HepG2 (cell line): ENCODE measurements around the gene NUAK2. TPM values are rescaled to one million over a fixed set of nuclear protein-coding genes. Genes with fewer than 3 reads are reported as not detected.

Experiments
- ATAC-seq: fragments of 200-7000 bp; cut with Tn5 transposase; 3 replicates; pipeline ENCODE4 v1.9.1; 2020; ENCODE audit warnings: mild to moderate bottlenecking, moderate library complexity
- BruUV-seq: library from RNA; stranded (reverse); fragments of 400-500 nt; replicated peaks from 2 replicates; lab custom pipeline; 2021; lab: Mats Ljungman, UMichigan
- CTCF ChIA-PET: fragments of 300-600 bp; formaldehyde crosslinking; extraction: SDS; loops from one replicate; lab custom pipeline; 2021; ENCODE audit warnings: low total read pairs, inconsistent platforms, low intra/inter-chr PET ratio; lab: Yijun Ruan, JAX
- POLR2A ChIA-PET: fragments of 350-600 bp; sonication (Branson Sonifier 250); formaldehyde crosslinking; loops from one replicate; lab custom pipeline; 2020; ENCODE audit warnings: antibody characterized with exemption, inconsistent platforms; lab: Yijun Ruan, JAX
- DNase-seq: peaks from one replicate; pipeline ENCODE4 v3.0.0-alpha.2; 2015; ENCODE audit warnings: low spot score
- FAIRE-seq: peaks from 3 replicates; lab custom pipeline; 2011; peaks lifted over from hg19 to GRCh38; lab: Jason Lieb, UNC
- H2AFZ ChIP-seq: one replicate; pipeline ENCODE4 v1.6.1; 2011; ENCODE audit warnings: low read length, inconsistent platforms
- H3K27ac ChIP-seq: fragments of 300-600 bp; 3 replicates; pipeline ENCODE4 v1.8.0; 2011; ENCODE audit warnings: mixed run types, mild to moderate bottlenecking, mixed read lengths, low read length, inconsistent platforms; ENCODE audit not compliant: insufficient read depth; ENCODE audit errors: extremely low read length
- H3K27me3 ChIP-seq, 2 experiments: fragments of 200-600 bp in 1 of 2; 2 replicates in 1 of 2; 3 replicates in 1 of 2; pipeline versions ENCODE4 v1.6.0 to v1.8.0; 2011; ENCODE audit warnings: low read length in 2 of 2, mild to moderate bottlenecking in 2 of 2, moderate library complexity in 2 of 2, inconsistent platforms in 1 of 2; ENCODE audit not compliant: insufficient read depth in 2 of 2, control insufficient read depth in 1 of 2
- H3K36me3 ChIP-seq, 2 experiments: fragments of 200-600 bp in 1 of 2; replicated peaks in 1 of 2; 2 replicates in 1 of 2; 3 replicates in 1 of 2; pipeline versions ENCODE4 v1.5.1 to v1.8.0; 2011; ENCODE audit warnings: low read length in 2 of 2, inconsistent platforms in 1 of 2; ENCODE audit not compliant: insufficient read depth in 2 of 2, control insufficient read depth in 1 of 2
- H3K4me1 ChIP-seq: 2 replicates; pipeline ENCODE4 v1.5.1; 2012; ENCODE audit warnings: low read length, inconsistent platforms; ENCODE audit not compliant: insufficient read depth
- H3K4me2 ChIP-seq: 2 replicates; pipeline ENCODE4 v1.6.0; 2011; ENCODE audit warnings: low read depth, low read length, inconsistent platforms
- H3K4me3 ChIP-seq, 3 experiments: fragments of 200-600 bp in 1 of 3; sonication (generic), shearing (Covaris generic) in 1 of 3; replicated peaks in 1 of 3; 2 replicates each; pipeline ENCODE4 v1.5.1; 2011 to 2016; ENCODE audit warnings: low read length in 3 of 3, inconsistent platforms in 2 of 3, low read depth in 2 of 3, mild to moderate bottlenecking in 2 of 3, control low read depth in 1 of 3, mixed read lengths in 1 of 3; ENCODE audit not compliant: insufficient read depth in 1 of 3
- H3K79me2 ChIP-seq: one replicate; pipeline ENCODE4 v1.6.1; 2011; ENCODE audit warnings: low read length, inconsistent platforms; ENCODE audit not compliant: insufficient read depth
- H3K9ac ChIP-seq: 2 replicates; pipeline ENCODE4 v1.6.0; 2011; ENCODE audit warnings: mild to moderate bottlenecking, low read depth, low read length, inconsistent platforms; ENCODE audit not compliant: insufficient read depth
- H3K9me3 ChIP-seq: 2 replicates; pipeline ENCODE4 v1.5.1; 2012; ENCODE audit warnings: mild to moderate bottlenecking, low read length
- H4K20me1 ChIP-seq: 2 replicates; pipeline ENCODE4 v1.6.0; 2011; ENCODE audit warnings: inconsistent platforms, mild to moderate bottlenecking, low read length, moderate library complexity; ENCODE audit not compliant: insufficient read depth
- CREM ChIP-seq, 2 experiments: sonication (generic) in 1 of 2; formaldehyde crosslinking in 1 of 2; IDR thresholded peaks; 2 replicates each; pipeline versions ENCODE4 v1.4.0 to v1.6.1; 2016 to 2020; ENCODE audit warnings: antibody characterized with exemption in 1 of 2, mild to moderate bottlenecking in 1 of 2, missing genetic modification reagents in 1 of 2
- FOXM1 ChIP-seq: sonication (generic); formaldehyde crosslinking; IDR thresholded peaks from 2 replicates; pipeline ENCODE4 v1.5.0; 2020; ENCODE audit warnings: missing genetic modification reagents
- HMGXB3 ChIP-seq: sonication (generic); formaldehyde crosslinking; IDR thresholded peaks from 2 replicates; pipeline ENCODE4 v1.4.0; 2020; ENCODE audit warnings: missing genetic modification reagents, borderline replicate concordance
- NBN ChIP-seq: fragments of 450-650 bp; conservative IDR thresholded peaks from 2 replicates; pipeline ENCODE4 v1.6.1; 2017
- PHB2 ChIP-seq: fragments of 450-650 bp; IDR thresholded peaks from 2 replicates; pipeline ENCODE4 v1.6.1; 2018; ENCODE audit not compliant: partially characterized antibody
- TFAP4 ChIP-seq: sonication (generic); IDR thresholded peaks from 2 replicates; pipeline ENCODE4 v1.6.1; 2016; ENCODE audit warnings: low read depth, borderline replicate concordance
- TFDP2 ChIP-seq: sonication (generic); formaldehyde crosslinking; IDR thresholded peaks from 2 replicates; pipeline ENCODE4 v1.4.0; 2020; ENCODE audit warnings: missing genetic modification reagents
- ZNF639 ChIP-seq: conservative IDR thresholded peaks from 2 replicates; pipeline ENCODE4 v1.6.1; 2018; ENCODE audit warnings: missing genetic modification reagents
- WGBS: methylation state at CpG from one replicate; pipeline ENCODE4 v1.1.6; 2017; ENCODE audit warnings: low lambda C conversion rate; 5-methylcytosine and 5-hydroxymethylcytosine counted together
- in situ Hi-C: cut with HindIII; loops from 2 replicates; pipeline ENCODE4 v1.10.0; 2017; ENCODE audit warnings: low pct_unique_long_range_greater_than_20kb; ENCODE audit not compliant: extremely low pct_ligation_motif_present
- intact Hi-C: fragments of 100-400 bp; cut with micrococcal nuclease; formaldehyde crosslinking; loops from one replicate; pipeline ENCODE4 v1.10.0; 2022; ENCODE audit not compliant: unreplicated experiment
- polyA plus RNA-seq, 8 experiments: library from polyadenylated mRNA; depleted of rRNA in 3 of 8; stranded (reverse) in 7 of 8; unstranded in 1 of 8; fragments of >200 nt; fragmentation: Illumina TruSeq in 4 of 8; extraction: Trizol in 4 of 8; gene quantifications; 2 replicates each; pipeline versions ENCODE4 v1.2.1 to v1.2.3, GENCODE V29; 2011 to 2016; ENCODE audit warnings: low read depth in 4 of 8, missing spikeins in 1 of 8, mixed read lengths in 1 of 8; ENCODE audit not compliant: insufficient read depth in 1 of 8
- total RNA-seq, 5 experiments: library from RNA; depleted of rRNA; stranded (reverse); fragments of >200 nt; fragmentation: Illumina TruSeq; extraction: Trizol; gene quantifications; 2 replicates each; pipeline ENCODE4 v1.2.3, GENCODE V29; 2016; ENCODE audit warnings: low read depth in 1 of 5

The NUAK2 gene
- total and polyA plus RNA-seq, 2 of the 13 experiments (the other 11 are each of a cell fraction or from before 2014, with no cell fraction given): 0.75 to 1.1 TPM

- Histone ChIP-seq H3K4me1 (peaks cover 13% of the 10 kb centered on the region), H3K4me2 (no peak overlapping the region), H3K4me3 (no peak overlapping the region), H3K27ac (no peak overlapping the region), H3K9me3 (no peaks in the 10 kb centered on the region), H3K36me3 (no peaks in the 10 kb centered on the region), H3K9ac (no peak overlapping the region), H2AFZ (no peak overlapping the region), H3K79me2 (no peaks in the 10 kb centered on the region), H4K20me1 (no peaks in the 10 kb centered on the region), H3K27me3 (peaks cover 5 to 31% of the 10 kb centered on the region in 2 experiments)
- ChIA-PET CTCF (no interaction called here), POLR2A (no interaction called here)
- BruUV-seq: no TSS peak
- in situ Hi-C loops: no loop called here
- ATAC-seq (no peak), DNase-seq (no peak), FAIRE-seq (no peak)
- WGBS: 43% methylated on average over 8 of the region's 8 CpGs
- intact Hi-C loops: no loop called here
- TF ChIP-seq FOXM1 (no peak), PHB2 (no peak)
Observed at GRCh38 chr1:205267306-205267902, 54.1 kb downstream of the NUAK2 start.

GRCh38 chr1:205266611-205267305 is 54.8 kb downstream of the NUAK2 start:
- Histone ChIP-seq H3K4me3 (no peak overlapping the region), H2AFZ (no peak overlapping the region), H3K4me2 (no peak overlapping the region), H3K79me2 (no peaks in the 10 kb centered on the region), H4K20me1 (no peaks in the 10 kb centered on the region), H3K27ac (no peak overlapping the region), H3K27me3 (peaks cover 5 to 35% of the 10 kb centered on the region in 2 experiments), H3K4me1 (peaks cover 13% of the 10 kb centered on the region), H3K9ac (no peak overlapping the region), H3K36me3 (no peaks in the 10 kb centered on the region), H3K9me3 (no peaks in the 10 kb centered on the region)
- no TSS peak for BruUV-seq
- intact Hi-C loops (no loop called here), in situ Hi-C loops (no loop called here)
- ATAC-seq (no peak), DNase-seq (no peak), FAIRE-seq (no peak)
- WGBS: 51% methylated on average over 8 of the region's 10 CpGs
- CTCF ChIA-PET: no interaction called here
- POLR2A ChIA-PET: no interaction called here
- TF ChIP-seq HMGXB3 (CRISPR knock-in tag): no peak
- no peak for TF ChIP-seq TFDP2 (CRISPR knock-in tag)
- TF ChIP-seq ZNF639 (CRISPR knock-in tag): no peak
- no peak for TF ChIP-seq CREM (IDR thresholded peaks at IDR 0.05)
- TF ChIP-seq CREM (CRISPR knock-in tag; IDR thresholded peaks at IDR 0.05): no peak
- TF ChIP-seq NBN: no peak
- TF ChIP-seq TFAP4: no peak
